Measurements from ENCODE around the gene NUDT3.

- TF ChIP-seq ZFP3 (CRISPR knock-in tag; IDR thresholded peaks at IDR 0.05), result no peak
- no peak for TF ChIP-seq ZNF565 (CRISPR knock-in tag; conservative IDR thresholded peaks at IDR 0.05; ENCODE audit: low read depth)
- no peak for TF ChIP-seq ZC3H10 (CRISPR knock-in tag; IDR thresholded peaks at IDR 0.05)
- no peak for TF ChIP-seq ZFP30 (CRISPR knock-in tag; IDR thresholded peaks at IDR 0.05)
- TF ChIP-seq ZNF70 (CRISPR knock-in tag; IDR thresholded peaks at IDR 0.05), result no peak
- TF ChIP-seq PPARA (CRISPR knock-in tag; IDR thresholded peaks at IDR 0.05; ENCODE audit: borderline replicate concordance), result no peak
- TF ChIP-seq OSR1 (CRISPR knock-in tag; IDR thresholded peaks at IDR 0.05), result no peak
- no peak for TF ChIP-seq TSHZ2 (CRISPR knock-in tag; IDR thresholded peaks at IDR 0.05)
- TF ChIP-seq ZNF8 (CRISPR knock-in tag; IDR thresholded peaks at IDR 0.05), result no peak
- no peak for TF ChIP-seq ISL1 (CRISPR knock-in tag; IDR thresholded peaks at IDR 0.05)
- TF ChIP-seq CSRNP3 (CRISPR knock-in tag; IDR thresholded peaks at IDR 0.05), result no peak
- TF ChIP-seq RARB (CRISPR knock-in tag; IDR thresholded peaks at IDR 0.05), result no peak
These were observed 112.3 kb downstream of the NUDT3 start for GRCh38 chr6:34280216-34280615.

All from SK-N-SH treated with all-trans-retinoic acid at 6 μM for 48 hours (cell line).